ENCODE results near the gene UGT3A1. TPM values are rescaled to one million over a fixed set of nuclear protein-coding genes. Genes with fewer than 3 reads are reported as not detected.

The UGT3A1 gene
- total RNA-seq, 2 donors from 2014 or later: not detected

Other genes with a start within 250 kb of the UGT3A1 start
- gene IL7R, start 134.5 kb downstream of the UGT3A1 start, total RNA-seq: 100 to 1,000 TPM; 309 to 314 TPM
- gene CAPSL, start 52.8 kb downstream of the UGT3A1 start, total RNA-seq: 1 to 10 TPM; 1.1 to 3.5 TPM
- gene UGT3A2, start 75.5 kb upstream of the UGT3A1 start, total RNA-seq: under 1 TPM; 0.27 to 0.41 TPM
- gene LMBRD2, start 160.5 kb upstream of the UGT3A1 start, total RNA-seq: 10 to 100 TPM in 1 of 2 donors, 1 to 10 TPM in 1; 6.7 to 12.9 TPM
- gene SKP2, start 160.7 kb upstream of the UGT3A1 start, total RNA-seq: 10 to 100 TPM; 48.1 to 50.3 TPM